Activated gamma-delta T cell treated with Interleukin-2 at 50 U/mL for 16 hours (primary cell): ENCODE results near the gene DSEL.

Experiments
- DNase-seq: peaks from one replicate; pipeline ENCODE4 v3.0.0-alpha.2; 2020

The DSEL gene

GRCh38 chr18:67500522-67501205 is 15.9 kb downstream of the DSEL start:
- no peak for DNase-seq

- no peak for DNase-seq
These were observed 20.1 kb downstream of the DSEL start for GRCh38 chr18:67496469-67496868.

- DNase-seq, result no peak
These were observed 30.0 kb downstream of the DSEL start for GRCh38 chr18:67486534-67486933.

GRCh38 chr18:67485655-67486054 is 30.9 kb downstream of the DSEL start:
- DNase-seq, result no peak

GRCh38 chr18:67484458-67484857 is 32.1 kb downstream of the DSEL start:
- no peak for DNase-seq

GRCh38 chr18:67483952-67484351 is 32.6 kb downstream of the DSEL start:
- no peak for DNase-seq

- DNase-seq, result no peak
These were observed 33.3 kb downstream of the DSEL start for GRCh38 chr18:67483237-67483636.

GRCh38 chr18:67478249-67478648 is 38.3 kb downstream of the DSEL start:
- DNase-seq, result no peak

- DNase-seq, result no peak
These were observed 39.0 kb downstream of the DSEL start for GRCh38 chr18:67477522-67477921.

- no peak for DNase-seq
These were observed 39.9 kb downstream of the DSEL start for GRCh38 chr18:67476585-67476984.

- DNase-seq, result no peak
These were observed 40.8 kb downstream of the DSEL start for GRCh38 chr18:67475673-67476072.

- DNase-seq, result no peak
These were observed 48.5 kb downstream of the DSEL start for GRCh38 chr18:67468038-67468437.

GRCh38 chr18:67467188-67467587 is 49.3 kb downstream of the DSEL start:
- no peak for DNase-seq

- DNase-seq, result no peak
These were observed 52.0 kb downstream of the DSEL start for GRCh38 chr18:67464499-67464898.

GRCh38 chr18:67463829-67464228 is 52.7 kb downstream of the DSEL start:
- DNase-seq, result no peak

GRCh38 chr18:67456711-67457110 is 59.8 kb downstream of the DSEL start:
- DNase-seq, result no peak
